Measurements from ENCODE around the gene GARNL3.

The GARNL3 gene

GRCh38 chr9:127250896-127251391, 13.6 kb upstream of the GARNL3 start:
- DNase-seq (ENCODE audit: low read depth) = no peak
- TF ChIP-seq CTCF (IDR thresholded peaks at IDR 0.05; ENCODE audit: insufficient read depth, low read depth, low read length, missing control alignments) = no peak
- no peak overlapping the region for H3K4me3 ChIP-seq (ENCODE audit: low read depth, low read length)

GRCh38 chr9:127252410-127253318, 11.9 kb upstream of the GARNL3 start:
- no peak for DNase-seq (ENCODE audit: low read depth)
- H3K4me3 ChIP-seq (ENCODE audit: low read depth, low read length) = no peak overlapping the region
- no peak for TF ChIP-seq CTCF (IDR thresholded peaks at IDR 0.05; ENCODE audit: insufficient read depth, low read depth, low read length, missing control alignments)

GRCh38 chr9:127253446-127253845, 11.1 kb upstream of the GARNL3 start:
- H3K4me3 ChIP-seq (ENCODE audit: low read depth, low read length) = no peak overlapping the region
- no peak for DNase-seq (ENCODE audit: low read depth)

GRCh38 chr9:127255692-127256091, 8.9 kb upstream of the GARNL3 start:
- no peak for DNase-seq (ENCODE audit: low read depth)
- H3K4me3 ChIP-seq (ENCODE audit: low read depth, low read length) = no peak overlapping the region
- TF ChIP-seq CTCF (IDR thresholded peaks at IDR 0.05; ENCODE audit: insufficient read depth, low read depth, low read length, missing control alignments) = no peak

More at GRCh38 chr9:127253446-127253845, 11.1 kb upstream of the GARNL3 start:
- TF ChIP-seq CTCF (IDR thresholded peaks at IDR 0.05; ENCODE audit: insufficient read depth, low read depth, low read length, missing control alignments) = no peak

GRCh38 chr9:127256324-127256723, 8.2 kb upstream of the GARNL3 start:
- DNase-seq (ENCODE audit: low read depth) = no peak
- no peak overlapping the region for H3K4me3 ChIP-seq (ENCODE audit: low read depth, low read length)
- TF ChIP-seq CTCF (IDR thresholded peaks at IDR 0.05; ENCODE audit: insufficient read depth, low read depth, low read length, missing control alignments) = no peak

GRCh38 chr9:127258606-127259471, 5.7 kb upstream of the GARNL3 start:
- DNase-seq (ENCODE audit: low read depth) = no peak
- no peak overlapping the region for H3K4me3 ChIP-seq (ENCODE audit: low read depth, low read length)
- TF ChIP-seq CTCF (IDR thresholded peaks at IDR 0.05; ENCODE audit: insufficient read depth, low read depth, low read length, missing control alignments) = no peak

Data from GM12865 (cell line).